HG03066 (cell line): Measurements from ENCODE around the gene DUSP9.
"Not testable (repeated sequence)": the region's sequence is repeated elsewhere in the genome, so short reads cannot be mapped to it uniquely, and the experiment has no call there.

Source experiments
- ATAC-seq: cut with Tn5 transposase; IDR thresholded peaks from one replicate; pipeline ENCODE4 v1.9.1; 2021; ENCODE audit warnings: low read depth; ENCODE audit not compliant: unreplicated experiment

DUSP9 gene

DNA sequence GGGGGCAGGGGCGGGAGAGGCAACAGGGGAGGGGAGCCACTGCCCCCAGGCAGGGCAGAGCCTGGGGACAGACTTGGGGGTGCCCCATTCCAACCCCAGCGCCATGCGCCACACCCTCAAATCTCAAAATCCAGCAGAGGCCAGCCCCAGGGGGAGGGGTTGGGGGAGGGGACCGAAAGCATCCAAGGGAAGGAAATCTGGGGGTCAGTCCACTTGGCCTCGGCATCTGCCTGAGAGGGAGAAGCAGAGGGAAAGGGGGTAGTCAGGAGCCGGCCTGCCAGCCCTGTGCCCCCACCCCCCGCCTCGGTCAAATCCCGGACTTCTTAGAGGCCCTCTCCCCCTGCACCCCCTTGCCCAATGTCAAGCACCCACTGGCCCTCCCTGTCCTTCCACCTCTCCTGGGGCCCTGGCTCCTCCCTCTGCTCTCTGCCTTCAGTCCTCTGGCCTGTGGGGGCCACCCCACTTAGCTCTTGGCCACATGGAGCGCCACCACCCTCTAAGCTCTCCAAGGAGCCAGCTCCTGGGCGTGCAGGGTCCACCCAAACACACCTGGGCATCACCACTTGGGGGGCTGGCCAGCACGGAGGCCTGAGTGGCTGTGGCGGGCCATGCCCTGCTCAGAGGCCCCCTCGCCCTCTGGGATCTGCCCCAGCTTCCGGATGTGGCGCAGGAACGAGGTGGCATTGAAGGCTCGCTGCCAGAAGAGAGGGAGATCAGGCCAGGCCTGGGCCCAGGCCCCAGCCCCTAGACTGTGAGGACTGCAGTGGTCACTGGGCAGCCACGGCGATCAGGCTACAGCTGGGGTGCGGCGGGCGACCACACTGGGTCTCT lies 23.1 kb downstream of the DUSP9 start:
- ATAC-seq = no peak

DNA sequence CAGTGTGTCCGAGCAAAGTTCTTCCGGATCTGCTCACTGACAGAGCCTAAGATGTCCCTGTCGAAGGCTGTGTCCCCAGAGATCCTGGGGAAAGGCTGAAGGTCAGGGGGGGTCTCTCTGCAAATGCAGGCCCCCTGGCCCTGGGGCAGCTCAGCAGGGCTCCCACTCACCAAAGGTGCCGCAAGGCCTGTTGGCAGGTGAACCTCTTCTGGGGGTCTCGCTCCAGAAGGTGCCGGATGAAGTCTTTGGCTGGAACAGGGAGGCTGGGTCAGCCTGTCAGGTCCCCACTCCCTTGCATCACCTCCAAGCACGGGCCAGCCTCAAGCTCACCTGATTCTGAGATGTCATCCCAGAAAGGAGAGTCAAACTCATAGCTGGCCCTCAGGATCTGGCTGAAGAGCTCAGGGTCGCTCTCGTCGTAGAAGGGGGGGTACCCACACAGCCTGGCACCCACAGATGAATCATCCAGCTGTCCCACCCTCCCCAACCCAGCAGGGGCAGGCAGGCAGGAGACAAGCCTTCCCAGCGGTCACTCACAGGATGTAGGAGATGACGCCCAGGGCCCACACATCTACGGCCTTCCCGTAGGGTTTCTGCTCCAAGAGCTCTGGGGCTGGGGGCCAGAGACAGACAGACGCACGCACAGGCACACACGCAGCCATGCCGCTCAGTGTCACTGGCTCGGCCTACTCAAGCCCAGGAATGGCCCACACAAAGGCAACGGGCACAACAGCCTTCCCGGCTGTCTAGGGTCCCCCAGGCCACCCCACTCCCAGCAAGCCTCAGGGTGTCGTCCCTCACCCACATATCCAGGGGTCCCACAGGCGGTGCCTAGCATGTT lies 24.0 kb downstream of the DUSP9 start:
- no peak for ATAC-seq

DNA sequence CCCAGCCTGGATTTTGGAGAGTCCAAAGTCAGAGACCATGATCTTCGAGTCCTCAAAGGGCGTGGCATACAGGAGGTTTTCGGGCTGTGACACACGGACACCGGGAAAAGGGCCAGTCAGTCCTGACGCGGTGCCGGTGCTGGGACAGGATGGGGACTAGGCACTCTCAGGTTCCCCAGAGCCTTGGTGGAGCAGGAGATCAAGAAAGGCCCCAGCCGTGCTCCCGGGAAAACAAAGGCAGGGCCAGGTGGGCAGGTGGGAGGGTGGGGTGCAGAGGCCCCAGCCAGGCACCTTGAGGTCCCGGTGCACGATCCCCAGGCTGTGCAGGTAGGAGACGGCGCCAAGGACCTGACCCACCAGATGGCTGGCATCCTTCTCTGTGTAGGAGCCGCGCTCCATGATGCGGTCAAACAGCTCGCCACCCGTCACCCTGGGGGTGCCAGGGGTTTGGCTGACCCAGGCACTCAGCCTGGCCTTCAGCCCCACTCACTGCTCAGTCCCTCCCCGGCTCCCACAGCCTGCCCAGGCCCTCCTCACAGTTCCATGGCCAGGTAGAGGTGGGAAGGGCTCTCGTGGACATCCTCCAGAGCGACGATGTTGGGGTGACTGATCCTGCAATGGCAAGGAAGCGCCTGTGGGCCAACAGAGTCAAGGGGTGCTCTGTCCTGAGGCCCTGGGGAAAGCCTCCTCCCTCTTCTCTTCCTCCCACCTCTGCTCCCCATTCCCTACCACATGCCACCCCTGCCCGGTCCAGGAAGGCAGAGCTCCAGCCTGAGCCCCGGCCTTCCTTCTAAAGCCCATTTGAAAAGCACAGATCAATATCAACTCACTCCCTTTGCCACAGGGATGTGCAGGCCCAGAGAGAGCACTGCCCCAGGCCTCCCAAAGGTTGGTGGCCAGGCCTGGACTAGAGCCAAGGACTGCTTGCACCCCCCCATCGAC lies 24.9 kb downstream of the DUSP9 start:
- no peak for ATAC-seq

DNA sequence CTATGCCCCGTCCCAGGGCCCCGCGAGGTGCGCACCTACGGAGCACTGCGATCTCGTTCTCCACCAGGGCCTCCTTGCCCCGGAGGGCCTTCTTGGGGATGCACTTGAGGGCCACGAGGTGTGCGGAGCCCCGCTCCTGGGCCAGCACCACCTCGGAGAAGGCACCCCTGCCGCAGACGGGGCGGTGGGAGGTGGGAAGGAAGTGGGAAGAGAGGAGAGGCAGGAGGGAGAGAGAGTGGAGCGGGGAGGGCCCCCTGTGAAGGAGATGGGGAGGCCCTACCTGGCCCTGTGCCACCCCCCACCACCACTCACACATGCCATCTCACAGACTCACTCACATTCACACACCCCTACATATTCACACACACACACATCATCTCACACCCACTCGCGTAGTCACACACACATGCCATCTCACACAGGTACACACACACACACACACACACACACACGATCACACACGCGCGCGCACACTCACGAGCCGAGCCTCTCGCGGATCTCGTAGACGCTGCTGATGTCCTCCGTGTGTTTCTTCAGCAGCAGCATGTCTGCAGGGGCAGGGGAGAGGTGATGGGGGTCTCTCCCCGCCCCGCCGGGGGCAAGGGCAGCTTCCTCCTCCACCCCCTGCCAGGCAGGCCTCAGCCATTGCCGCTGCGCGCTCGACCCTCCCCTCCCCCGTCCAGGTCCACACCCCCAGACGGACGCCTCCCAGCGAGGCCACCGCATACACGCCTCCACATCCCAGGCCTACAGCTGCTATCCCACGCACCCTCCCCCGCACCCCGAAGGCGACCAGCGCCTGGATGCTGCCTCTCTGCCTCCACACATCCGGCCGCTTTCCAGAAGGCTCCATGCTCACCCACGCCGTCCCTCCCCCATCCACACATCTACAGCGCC lies 25.8 kb downstream of the DUSP9 start:
- ATAC-seq = no peak

DNA sequence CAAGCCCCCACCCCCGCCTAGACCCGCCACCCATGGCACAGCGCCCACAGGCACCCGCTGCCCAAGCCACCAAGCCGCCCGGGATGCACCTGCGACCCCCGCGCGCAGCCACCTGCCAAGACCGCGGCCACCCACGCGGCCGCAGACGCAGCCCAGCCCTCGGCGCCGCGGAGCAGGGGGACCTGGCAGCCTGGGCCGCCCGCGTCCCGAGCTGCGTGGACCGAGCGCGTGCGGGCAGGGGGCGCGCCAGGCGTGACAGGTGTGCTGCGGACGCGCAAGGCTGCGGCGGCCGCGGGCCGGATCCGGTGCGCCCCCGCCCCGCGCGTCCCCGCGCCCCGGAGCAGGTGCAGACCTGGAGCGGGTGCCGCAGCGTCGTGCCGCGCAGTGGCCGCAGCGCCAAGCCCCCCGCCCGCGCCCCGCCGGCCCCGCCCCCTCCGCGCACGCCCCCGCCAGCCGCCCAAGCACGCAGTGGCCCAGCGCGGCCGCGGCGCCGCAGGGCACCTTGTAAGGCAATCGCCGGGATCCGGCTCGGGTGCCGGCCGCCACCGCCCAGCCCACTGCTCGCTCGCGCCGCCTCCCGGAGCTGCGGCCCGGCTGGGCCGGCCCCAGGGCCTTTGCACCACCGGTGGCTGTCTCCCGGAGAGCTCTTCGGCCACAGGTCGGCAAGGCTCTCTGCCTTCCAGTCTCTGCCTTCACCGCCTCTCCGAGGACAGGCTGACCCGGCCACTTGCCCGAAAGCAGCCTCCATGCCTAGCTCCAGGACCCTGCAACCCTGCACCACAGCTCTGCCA lies 26.6 kb downstream of the DUSP9 start, which contains the start of gene PNCK:
Gene PNCK (minus strand): TSS at position 386 of the 791 bp plus-strand sequence. CDS start 737 bp downstream, outside the sequence.
- ATAC-seq = no peak

DNA sequence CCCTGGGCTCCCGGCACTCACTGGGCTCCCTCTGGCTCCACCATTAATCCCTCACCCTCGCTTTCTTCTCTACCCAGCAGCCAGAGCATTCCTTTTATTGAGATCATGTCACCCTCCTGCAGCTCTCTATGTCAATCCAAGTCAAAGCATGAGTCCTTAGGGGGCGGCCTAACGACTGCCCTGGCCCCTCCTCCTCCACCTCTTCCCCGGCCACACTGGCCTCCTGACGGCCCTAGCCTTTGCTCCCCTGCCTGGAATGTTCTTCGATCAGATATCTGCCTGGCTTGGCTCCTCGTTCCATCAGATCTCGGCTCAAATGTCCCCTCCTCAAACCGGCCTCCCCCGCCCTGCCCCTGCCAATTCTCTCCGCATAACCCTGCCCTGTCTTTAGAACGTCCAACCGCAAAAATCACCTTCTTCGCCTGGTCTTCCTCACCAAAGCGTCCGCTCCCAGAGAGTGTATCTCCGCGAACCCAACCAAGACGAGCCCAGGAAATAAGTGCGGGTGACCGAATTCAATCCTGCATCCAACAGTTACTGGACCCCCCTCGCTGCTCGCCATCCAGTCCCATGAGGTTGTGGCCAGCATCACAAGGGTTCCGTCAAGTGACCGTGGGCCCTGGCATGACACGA lies 27.3 kb downstream of the DUSP9 start:
- ATAC-seq = no peak

DNA sequence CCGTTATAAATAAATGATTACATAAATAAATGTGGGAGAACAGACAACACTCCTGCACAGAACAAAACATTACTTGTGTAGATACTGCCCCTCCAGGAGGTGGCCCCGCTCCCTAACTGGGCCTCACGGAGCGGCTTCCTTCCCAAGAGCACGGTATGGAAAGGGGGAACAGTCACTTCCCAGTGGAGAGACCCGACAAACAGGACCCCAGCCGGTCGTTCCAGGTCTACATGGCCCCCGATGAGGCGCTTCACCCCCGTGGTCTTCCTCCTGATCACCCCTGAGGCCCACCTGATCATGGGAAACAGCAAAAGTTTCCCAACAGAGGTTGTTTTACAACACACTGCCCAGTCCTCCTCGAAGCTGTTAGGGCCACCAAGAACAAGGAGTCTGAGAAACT lies 34.2 kb downstream of the DUSP9 start:
- ATAC-seq = no peak

DNA sequence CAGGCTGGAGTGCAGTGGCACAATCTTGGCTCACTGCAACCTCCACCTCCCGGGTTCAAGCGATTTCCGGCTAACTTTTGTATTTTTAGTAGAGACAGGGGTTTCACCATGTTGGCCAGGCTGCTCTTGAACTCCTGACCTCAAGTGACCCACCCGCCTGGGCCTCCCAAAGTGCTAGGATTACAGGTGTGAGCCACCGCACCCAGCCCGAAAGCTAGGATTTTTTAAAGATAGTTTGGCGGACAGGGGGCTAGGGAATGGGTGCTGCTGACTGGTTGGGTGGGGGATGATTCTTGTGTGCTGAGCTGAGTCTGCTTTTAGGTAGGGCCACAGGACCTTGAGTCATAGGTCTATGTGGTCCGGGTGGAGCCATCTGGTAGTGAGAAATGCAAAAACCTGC lies 36.5 kb downstream of the DUSP9 start:
- ATAC-seq = not testable (repeated sequence)

DNA sequence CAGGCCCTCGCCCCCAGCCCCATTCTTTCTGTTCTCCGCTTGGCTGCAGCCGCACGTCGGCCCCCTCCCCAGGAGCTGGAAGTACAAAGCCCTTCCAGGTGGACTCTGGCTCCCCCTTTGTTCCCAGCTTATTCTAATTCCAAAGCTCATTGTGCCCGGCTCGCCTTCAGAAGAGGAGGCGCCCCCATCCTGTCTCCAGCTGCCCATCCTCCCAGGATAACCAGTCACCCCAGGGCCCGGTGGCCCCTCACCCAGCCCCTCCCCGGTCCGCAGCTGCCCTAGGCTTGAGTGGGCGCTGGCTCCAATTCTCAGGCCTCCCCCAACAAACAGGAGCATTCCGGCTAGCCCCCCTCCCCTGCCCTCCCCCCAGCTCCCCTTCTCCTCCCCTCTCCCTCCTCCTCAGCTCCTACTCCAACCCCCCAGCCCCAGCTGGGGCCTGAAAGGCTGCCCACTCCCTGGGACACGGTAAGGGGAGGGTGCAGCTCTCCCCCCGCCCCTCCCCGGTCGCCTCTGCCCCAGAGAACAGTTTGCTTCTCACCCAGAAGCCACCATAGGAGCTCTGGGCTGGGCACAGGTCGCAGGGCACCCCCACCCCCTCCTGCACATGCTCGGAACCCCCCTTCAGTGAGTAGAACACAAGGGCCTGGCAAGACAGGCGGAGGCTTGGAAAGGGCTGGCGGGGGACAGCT lies 37.6 kb downstream of the DUSP9 start:
- ATAC-seq = no peak

DNA sequence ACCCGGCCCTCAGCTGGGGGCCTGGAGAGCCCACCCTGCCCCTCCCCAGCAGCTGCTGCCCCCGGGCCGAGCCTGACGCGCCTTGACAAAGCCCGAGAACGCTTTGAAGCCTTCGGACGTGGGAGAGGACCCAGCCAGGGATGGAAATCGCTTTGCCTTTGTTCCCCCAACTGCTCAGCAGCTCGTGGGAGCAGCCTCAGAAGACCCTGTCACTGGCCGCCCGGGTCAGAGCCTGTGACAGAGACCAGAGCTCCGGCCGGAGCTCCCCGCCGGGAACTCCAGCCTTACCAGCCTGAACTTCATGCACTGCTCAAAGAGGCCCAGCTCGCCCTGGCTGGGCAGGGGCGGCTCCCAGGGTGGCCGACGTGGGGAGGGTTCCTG lies 38.1 kb downstream of the DUSP9 start:
- ATAC-seq = no peak

DNA sequence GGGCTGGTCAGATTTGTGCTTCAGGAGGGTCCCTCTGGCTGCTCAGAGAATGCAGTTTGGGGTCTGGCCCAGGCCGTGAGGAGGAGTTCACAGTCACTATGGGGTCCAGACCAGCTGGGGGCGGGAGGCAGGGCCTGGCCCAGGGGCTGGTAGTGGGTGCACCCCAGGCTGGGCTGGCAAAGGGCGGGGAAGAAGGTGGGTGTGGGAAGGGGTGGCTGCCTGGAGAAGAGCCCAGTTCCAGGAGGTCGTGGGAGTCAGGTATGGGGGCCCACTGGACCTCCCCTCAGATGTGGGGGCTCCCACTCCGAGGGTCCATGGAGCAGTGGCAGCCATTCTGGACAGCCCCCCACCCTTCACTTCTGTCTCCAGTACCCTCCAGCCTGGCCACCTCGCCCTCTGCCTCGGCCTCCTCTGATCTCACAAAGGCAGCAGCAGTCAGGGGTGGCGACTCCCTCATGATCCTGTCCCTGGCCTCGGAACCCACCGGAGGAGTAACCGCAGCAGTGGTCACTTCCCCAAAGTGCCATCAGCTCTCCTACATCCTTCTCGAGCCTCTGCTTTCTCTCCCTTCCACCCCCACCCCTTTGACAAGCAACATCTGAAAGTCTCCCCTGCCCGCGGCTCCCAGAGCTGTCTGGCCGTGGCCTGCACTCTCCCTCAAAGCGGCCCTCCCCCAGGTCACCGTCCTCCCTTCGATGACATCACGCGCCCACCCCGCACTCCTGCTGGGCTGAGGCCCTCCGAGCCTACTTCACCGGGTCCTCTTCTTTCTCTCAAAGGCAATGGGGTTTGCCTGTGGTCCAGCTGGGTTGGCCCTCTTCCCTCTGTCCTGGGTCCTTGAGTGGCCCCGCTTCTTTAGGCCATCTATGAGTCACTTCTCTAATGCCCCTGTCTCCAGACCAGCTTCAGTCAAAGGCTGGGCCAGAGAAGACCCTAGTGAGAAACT lies 39.0 kb downstream of the DUSP9 start:
- no peak for ATAC-seq

DNA sequence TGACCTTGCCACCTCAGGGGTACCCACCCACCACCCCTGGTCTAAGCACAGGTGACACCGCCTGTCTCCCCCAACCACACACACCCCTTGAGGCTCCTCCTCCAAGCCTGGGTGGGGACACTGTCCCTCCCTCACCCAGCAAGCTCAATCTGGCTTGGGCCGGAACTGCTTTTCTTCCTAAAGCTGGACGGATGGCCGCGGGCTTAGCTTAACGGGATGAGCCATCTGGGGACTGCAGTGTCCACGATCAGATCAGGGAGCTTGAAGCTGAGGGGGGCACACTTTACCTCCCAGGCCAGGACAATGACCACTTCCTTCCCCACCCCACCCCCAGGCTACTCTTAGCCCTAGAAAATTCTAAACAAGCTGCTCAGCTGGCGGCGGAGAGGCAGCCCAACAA lies 39.7 kb downstream of the DUSP9 start:
- no peak for ATAC-seq

DNA sequence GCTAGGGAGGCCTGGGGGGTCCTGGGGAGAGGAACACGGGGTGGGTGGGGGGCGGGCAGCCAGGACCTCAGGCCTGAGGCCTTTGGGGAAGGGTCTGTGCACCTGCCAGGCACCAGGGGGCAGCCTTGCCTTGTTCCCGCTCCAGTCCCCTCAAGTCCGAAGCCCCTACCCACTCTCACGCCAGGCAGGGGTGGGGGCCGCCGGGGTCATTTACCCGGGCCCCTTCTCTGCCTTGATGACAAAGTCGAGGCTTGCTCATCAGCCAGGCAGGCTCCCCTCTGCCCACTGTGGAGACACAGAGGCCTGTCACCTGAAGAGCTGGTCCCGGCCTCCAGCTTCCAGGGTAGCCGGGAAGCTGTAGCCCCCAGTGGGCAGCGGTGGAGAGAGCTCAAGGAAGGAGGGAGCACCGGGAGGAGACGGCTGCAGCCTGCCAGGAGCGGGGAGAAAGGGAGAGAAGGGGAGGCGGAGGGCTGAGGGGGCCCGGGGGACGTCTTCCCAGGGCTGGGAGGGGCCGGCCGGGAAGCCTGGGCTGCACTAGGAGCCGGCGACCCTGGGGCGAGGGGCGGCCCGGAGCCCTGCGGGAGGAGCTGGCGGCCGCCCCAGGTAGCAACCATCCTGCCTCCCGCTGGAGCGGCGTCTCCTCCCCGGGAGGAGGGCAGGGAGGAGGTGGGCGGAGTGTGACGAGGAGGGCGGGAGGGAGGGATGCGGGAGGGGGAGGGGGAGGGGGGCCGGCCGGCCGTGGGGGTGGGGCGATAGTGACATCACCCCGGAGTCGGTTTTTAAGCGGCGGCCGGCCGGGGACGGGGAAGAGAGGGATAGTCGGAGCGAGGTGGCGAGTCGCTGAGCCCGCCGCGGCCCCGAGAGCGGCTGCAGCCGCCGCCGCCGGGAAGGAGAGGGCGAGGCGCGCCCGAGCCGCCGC lies 40.4 kb downstream of the DUSP9 start, which contains the start of gene SLC6A8:
Gene SLC6A8 (plus strand): TSS at position 806 of the 919 bp plus-strand sequence. CDS start 649 bp downstream, outside the sequence.
- ATAC-seq = no peak

DNA sequence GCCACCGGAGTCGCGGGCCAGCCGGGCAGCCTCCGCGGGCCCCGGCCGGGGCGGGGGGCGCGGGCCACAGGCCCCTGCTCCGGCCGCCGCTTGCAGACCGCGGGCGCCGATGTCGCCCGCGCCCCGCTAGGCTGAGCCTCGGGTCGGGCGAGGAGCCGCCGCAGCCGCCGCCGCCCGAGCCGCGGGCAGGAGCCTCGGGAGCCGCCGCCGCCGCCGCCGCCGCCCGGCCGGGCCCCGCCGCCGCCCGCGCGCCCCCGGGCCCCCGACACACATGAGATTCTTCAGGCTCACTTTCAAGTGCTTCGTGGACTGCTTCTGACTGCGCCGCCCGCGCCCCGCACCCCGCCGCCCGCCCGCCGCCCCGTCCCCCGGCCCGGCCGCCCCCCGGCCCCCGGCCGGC lies 41.1 kb downstream of the DUSP9 start:
- ATAC-seq = no peak

DNA sequence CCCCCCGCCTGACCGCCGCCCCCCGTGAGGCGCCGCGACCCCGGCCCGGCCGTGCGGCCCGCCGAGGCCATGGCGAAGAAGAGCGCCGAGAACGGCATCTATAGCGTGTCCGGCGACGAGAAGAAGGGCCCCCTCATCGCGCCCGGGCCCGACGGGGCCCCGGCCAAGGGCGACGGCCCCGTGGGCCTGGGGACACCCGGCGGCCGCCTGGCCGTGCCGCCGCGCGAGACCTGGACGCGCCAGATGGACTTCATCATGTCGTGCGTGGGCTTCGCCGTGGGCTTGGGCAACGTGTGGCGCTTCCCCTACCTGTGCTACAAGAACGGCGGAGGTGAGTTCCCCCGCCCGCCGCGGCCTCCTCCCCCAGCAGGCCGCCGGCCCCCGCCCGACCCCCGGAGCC lies 41.5 kb downstream of the DUSP9 start:
- ATAC-seq = no peak
